ENCODE data around the gene EXOSC5. TPM values are rescaled to one million over a fixed set of nuclear protein-coding genes. Genes with fewer than 3 reads are reported as not detected.
A peak's percentile ranks its signal among the peaks of the same experiment; 100 is the strongest.
"Not testable (repeated sequence)": the region's sequence is repeated elsewhere in the genome, so short reads cannot be mapped to it uniquely, and the experiment has no call there.

EXOSC5 gene
- total RNA-seq, 2 experiments from 2014 or later = 18.8 to 25.2 TPM

- not testable (repeated sequence) for H3K9me3 Mint-ChIP-seq; H3K27me3 Mint-ChIP-seq; H3K4me3 Mint-ChIP-seq; DNase-seq; H3K27ac Mint-ChIP-seq; H3K36me3 Mint-ChIP-seq (ENCODE audit: low read depth)
- CTCF ChIA-PET = interaction anchor here (0.6 kb wide), 1 partner anchor 39 kb away, joined by 3 read pairs; no protein-coding TSS in a partner anchor
- peaks cover 19% of the 10 kb centered on the region for H3K4me1 Mint-ChIP-seq
- POLR2A ChIA-PET = interaction anchor here (0.6 kb wide), 1 partner anchor 66 kb away, joined by 3 read pairs; no protein-coding TSS in a partner anchor
Observed at GRCh38 chr19:41371119-41371518, 26.0 kb downstream of the EXOSC5 start.

GRCh38 chr19:41369769-41370168, 27.4 kb downstream of the EXOSC5 start:
- POLR2A ChIA-PET = no interaction called here
- no peak overlapping the region for H3K4me3 Mint-ChIP-seq
- no peak for DNase-seq
- peaks cover 21% of the 10 kb centered on the region for H3K4me1 Mint-ChIP-seq
- H3K27ac Mint-ChIP-seq = no peak overlapping the region
- H3K27me3 Mint-ChIP-seq = no peaks in the 10 kb centered on the region
- CTCF ChIA-PET = interaction anchor here (0.9 kb wide), 1 partner anchor 16 kb away, joined by 3 read pairs; the partner anchor contains the start of gene TGFB1
- H3K36me3 Mint-ChIP-seq (ENCODE audit: low read depth) = peaks cover 3% of the 10 kb centered on the region
- no peaks in the 10 kb centered on the region for H3K9me3 Mint-ChIP-seq

- DNase-seq = no peak
- ChIA-PET CTCF (interaction anchor here (7.5 kb wide), 1 partner anchor 14 kb away, joined by 81 read pairs; the partner anchor contains the start of gene TGFB1), POLR2A (interaction anchor here (1.5 kb wide), 1 partner anchor 10 kb away, joined by 3 read pairs; no protein-coding TSS in a partner anchor)
- H3K4me1 Mint-ChIP-seq = peaks cover 33% of the 10 kb centered on the region
- peaks cover 5% of the 10 kb centered on the region for H3K36me3 Mint-ChIP-seq (ENCODE audit: low read depth)
- H3K4me3 Mint-ChIP-seq = no peak overlapping the region
- H3K9me3 Mint-ChIP-seq = no peaks in the 10 kb centered on the region
- H3K27me3 Mint-ChIP-seq = no peaks in the 10 kb centered on the region
- no peak overlapping the region for H3K27ac Mint-ChIP-seq
Observed at GRCh38 chr19:41367848-41368301, 29.3 kb downstream of the EXOSC5 start.

- DNase-seq = no peak
- POLR2A ChIA-PET = interaction anchor here (1.1 to 4.0 kb wide), 4 partner anchors 8 to 74 kb away, joined by 3 to 82 read pairs (median 3); partner anchors contain the start of genes DMAC2 and TGFB1
- no peak overlapping the region for H3K4me3 Mint-ChIP-seq
- H3K27ac Mint-ChIP-seq = peak overlapping the region; percentile 12
- H3K4me1 Mint-ChIP-seq = peaks cover 35% of the 10 kb centered on the region
- H3K9me3 Mint-ChIP-seq = no peaks in the 10 kb centered on the region
- H3K27me3 Mint-ChIP-seq = no peaks in the 10 kb centered on the region
- peaks cover 5% of the 10 kb centered on the region for H3K36me3 Mint-ChIP-seq (ENCODE audit: low read depth)
- CTCF ChIA-PET = interaction anchor here (0.7 to 7.5 kb wide), 11 partner anchors 12 to 1061 kb away, joined by 3 to 81 read pairs (median 4); partner anchors contain the start of genes DMAC2, EGLN2, EXOSC5 and TGFB1
Observed at GRCh38 chr19:41366089-41366488, 31.1 kb downstream of the EXOSC5 start.

GRCh38 chr19:41364524-41365391, 32.4 kb downstream of the EXOSC5 start:
- DNase-seq = no peak
- CTCF ChIA-PET = interaction anchor here (0.8 to 7.5 kb wide), 17 partner anchors 11 to 566 kb away, joined by 3 to 81 read pairs (median 5); partner anchors contain the start of genes B3GNT8, DMAC2, EGLN2 and EXOSC5
- H3K4me3 Mint-ChIP-seq = peak overlapping the region; percentile 87
- H3K9me3 Mint-ChIP-seq = no peaks in the 10 kb centered on the region
- H3K27ac Mint-ChIP-seq = peak overlapping the region; percentile 93
- POLR2A ChIA-PET = interaction anchor here (0.9 to 4.0 kb wide), 16 partner anchors 11 to 521 kb away, joined by 3 to 82 read pairs (median 4); partner anchors contain the start of genes BCKDHA, DMAC2, EXOSC5 and HNRNPUL1
- no peaks in the 10 kb centered on the region for H3K27me3 Mint-ChIP-seq
- H3K36me3 Mint-ChIP-seq (ENCODE audit: low read depth) = peaks cover 9% of the 10 kb centered on the region
- H3K4me1 Mint-ChIP-seq = peaks cover 40% of the 10 kb centered on the region

- Mint-ChIP-seq H3K27ac (peak within 1 kb of the TSS; percentile 93), H3K4me3 (peak within 1 kb of the TSS; percentile 87), H3K9me3 (no peaks in the 10 kb centered on the region), H3K4me1 (peaks cover 40% of the 10 kb centered on the region), H3K27me3 (no peaks in the 10 kb centered on the region), H3K36me3 (ENCODE audit: low read depth) (peaks cover 10% of the 10 kb centered on the region)
- ChIA-PET CTCF (interaction anchor here (0.6 to 7.5 kb wide), 17 partner anchors 10 to 944 kb away, joined by 3 to 81 read pairs (median 5); partner anchors contain the start of genes DMAC2, HNRNPUL1 and TGFB1), POLR2A (interaction anchor here (0.9 to 4.0 kb wide), 15 partner anchors 9 to 522 kb away, joined by 3 to 82 read pairs (median 4); partner anchors contain the start of genes BCKDHA, DMAC2, EXOSC5 and HNRNPUL1)
- DNase-seq = peak; percentile 98
Observed at GRCh38 chr19:41363753-41364523, 33.2 kb downstream of the EXOSC5 start, which contains the start of gene B9D2. TSS of gene B9D2 (minus strand) at chr19:41364149. CDS start at chr19:41363519, 630 bp downstream.

GRCh38 chr19:41363371-41363752, 33.8 kb downstream of the EXOSC5 start:
- H3K27me3 Mint-ChIP-seq = no peaks in the 10 kb centered on the region
- DNase-seq = no peak
- POLR2A ChIA-PET = interaction anchor here (0.9 to 4.0 kb wide), 15 partner anchors 10 to 522 kb away, joined by 3 to 82 read pairs (median 4); partner anchors contain the start of genes BCKDHA, DMAC2, EXOSC5 and HNRNPUL1
- peak overlapping the region; percentile 93 for H3K27ac Mint-ChIP-seq
- peaks cover 43% of the 10 kb centered on the region for H3K4me1 Mint-ChIP-seq
- peaks cover 10% of the 10 kb centered on the region for H3K36me3 Mint-ChIP-seq (ENCODE audit: low read depth)
- H3K4me3 Mint-ChIP-seq = peak overlapping the region; percentile 87
- CTCF ChIA-PET = interaction anchor here (0.6 to 7.5 kb wide), 12 partner anchors 9 to 207 kb away, joined by 4 to 81 read pairs (median 6); partner anchors contain the start of genes DMAC2, HNRNPUL1 and TGFB1
- no peaks in the 10 kb centered on the region for H3K9me3 Mint-ChIP-seq

- Mint-ChIP-seq H3K4me1 (peaks cover 50% of the 10 kb centered on the region), H3K9me3 (no peaks in the 10 kb centered on the region), H3K4me3 (peak overlapping the region; percentile 87), H3K27ac (peak overlapping the region; percentile 93), H3K36me3 (ENCODE audit: low read depth) (peaks cover 10% of the 10 kb centered on the region), H3K27me3 (no peaks in the 10 kb centered on the region)
- no peak for DNase-seq
- CTCF ChIA-PET = interaction anchor here (0.6 to 7.5 kb wide), 3 partner anchors 8 to 158 kb away, joined by 3 to 81 read pairs (median 6); partner anchors contain the start of gene TGFB1
- POLR2A ChIA-PET = interaction anchor here (1.4 to 4.0 kb wide), 2 partner anchors 9 to 15 kb away, joined by 3 to 82 read pairs; partner anchors contain the start of gene TGFB1
Observed at GRCh38 chr19:41362143-41362847, 34.9 kb downstream of the EXOSC5 start.

GRCh38 chr19:41359741-41360140, 37.4 kb downstream of the EXOSC5 start:
- Mint-ChIP-seq H3K36me3 (ENCODE audit: low read depth) (peaks cover 12% of the 10 kb centered on the region), H3K4me1 (peaks cover 63% of the 10 kb centered on the region), H3K9me3 (no peaks in the 10 kb centered on the region), H3K4me3 (no peak overlapping the region), H3K27ac (peak overlapping the region; percentile 47), H3K27me3 (no peaks in the 10 kb centered on the region)
- POLR2A ChIA-PET = no interaction called here
- CTCF ChIA-PET = interaction anchor here (1.1 kb wide), 1 partner anchor 30 kb away, joined by 4 read pairs; no protein-coding TSS in a partner anchor
- no peak for DNase-seq

- Mint-ChIP-seq H3K9me3 (no peaks in the 10 kb centered on the region), H3K4me1 (peaks cover 56% of the 10 kb centered on the region), H3K4me3 (no peak overlapping the region), H3K27ac (peak overlapping the region; percentile 84), H3K36me3 (ENCODE audit: low read depth) (peaks cover 13% of the 10 kb centered on the region), H3K27me3 (no peaks in the 10 kb centered on the region)
- ChIA-PET CTCF (interaction anchor here (1.2 to 6.9 kb wide), 3 partner anchors 7 to 49 kb away, joined by 3 to 81 read pairs (median 4); partner anchors contain the start of gene B9D2), POLR2A (interaction anchor here (0.5 to 11.5 kb wide), 5 partner anchors 9 to 189 kb away, joined by 3 to 173 read pairs (median 11); partner anchors contain the start of gene CCDC97)
- DNase-seq = no peak
Observed at GRCh38 chr19:41357746-41358145, 39.4 kb downstream of the EXOSC5 start.
